OCI-LY7 (cell line): ENCODE results near the gene RASA4B. TPM values are rescaled to one million over a fixed set of nuclear protein-coding genes. Genes with fewer than 3 reads are reported as not detected.

Experiments
- BruUV-seq: library from RNA; stranded (reverse); fragments of 400-500 nt; replicated peaks from 2 replicates; lab custom pipeline; 2021; lab: Mats Ljungman, UMichigan
- CTCF ChIA-PET: fragments of 300-600 bp; sonication (Branson Sonifier 250); formaldehyde crosslinking; loops from one replicate; lab custom pipeline; 2022; ENCODE audit warnings: antibody characterized with exemption; ENCODE audit not compliant: unreplicated experiment; lab: Charles Lee
- POLR2A ChIA-PET: fragments of 300-600 bp; sonication (Branson Sonifier 250); formaldehyde crosslinking; loops from one replicate; lab custom pipeline; 2022; ENCODE audit warnings: antibody characterized with exemption; lab: Charles Lee
- DNase-seq: peaks from one replicate; pipeline ENCODE4 v3.0.0-alpha.2; 2015; ENCODE audit warnings: low spot score
- H2AFZ ChIP-seq: fragments of 200-600 bp; sonication (generic), shearing (Covaris generic); 2 replicates; pipeline ENCODE4 v1.6.1; 2014; ENCODE audit warnings: mild to moderate bottlenecking, antibody characterized with exemption, low read length, moderate library complexity
- H3K27ac ChIP-seq: fragments of 200-600 bp; sonication (generic); 2 replicates; pipeline ENCODE4 v1.5.1; 2014; ENCODE audit warnings: mixed run types, low read depth, mild to moderate bottlenecking, moderate library complexity, low read length, inconsistent platforms; ENCODE audit not compliant: poor library complexity, severe bottlenecking
- H3K36me3 ChIP-seq: fragments of 200-600 bp; sonication (generic); 2 replicates; pipeline ENCODE4 v1.6.1; 2014; ENCODE audit warnings: mild to moderate bottlenecking, antibody characterized with exemption, low read length, moderate library complexity, mixed read lengths; ENCODE audit not compliant: insufficient read depth
- H3K4me1 ChIP-seq: fragments of 200-600 bp; sonication (generic); 2 replicates; pipeline ENCODE4 v1.5.1; 2014; ENCODE audit warnings: mild to moderate bottlenecking, low read length; ENCODE audit not compliant: insufficient read depth, poor library complexity, severe bottlenecking
- H3K4me2 ChIP-seq: fragments of 200-600 bp; sonication (generic); 2 replicates; pipeline ENCODE4 v1.6.1; 2014; ENCODE audit warnings: mild to moderate bottlenecking, low read length
- H3K4me3 ChIP-seq: fragments of 200-600 bp; sonication (generic); 2 replicates; pipeline ENCODE4 v1.5.1; 2014; ENCODE audit warnings: mild to moderate bottlenecking, low read depth, low read length; ENCODE audit not compliant: poor library complexity, severe bottlenecking
- H3K79me2 ChIP-seq: fragments of 200-600 bp; sonication (generic); 2 replicates; pipeline ENCODE4 v1.6.1; 2016; ENCODE audit warnings: low read depth, mild to moderate bottlenecking, low read length, moderate library complexity, mixed read lengths; ENCODE audit not compliant: insufficient read depth
- H3K9me2 ChIP-seq: fragments of 200-600 bp; sonication (generic); 2 replicates; pipeline ENCODE4 v1.6.1; 2016; ENCODE audit warnings: mild to moderate bottlenecking, low read length, mixed read lengths; ENCODE audit not compliant: insufficient read depth
- H3K9me3 ChIP-seq: fragments of 200-600 bp; sonication (generic); 2 replicates; pipeline ENCODE4 v1.6.1; 2014; ENCODE audit warnings: mild to moderate bottlenecking, mixed run types, low read length, mixed read lengths
- H4K20me1 ChIP-seq: fragments of 200-600 bp; sonication (generic); 2 replicates; pipeline ENCODE4 v1.6.1; 2014; ENCODE audit warnings: mild to moderate bottlenecking, antibody characterized with exemption, low read length, moderate library complexity, mixed read lengths; ENCODE audit not compliant: insufficient read depth
- CTCF ChIP-seq: fragments of 200-600 bp; sonication (generic); conservative IDR thresholded peaks from 2 replicates; pipeline ENCODE4 v1.5.1; 2014; ENCODE audit warnings: mild to moderate bottlenecking, antibody characterized with exemption, low read length, moderate library complexity, mixed read lengths
- EZH2phosphoT487 ChIP-seq: fragments of 200-600 bp; sonication (generic); IDR thresholded peaks from 2 replicates; pipeline ENCODE4 v1.6.1; 2018; ENCODE audit warnings: low read depth, borderline replicate concordance, mild to moderate bottlenecking, mixed run types, antibody characterized with exemption, low read length, moderate library complexity, mixed read lengths
- intact Hi-C: fragments of 100-400 bp; cut with micrococcal nuclease; formaldehyde crosslinking; loops from one replicate; pipeline ENCODE4 v1.10.0; 2022; ENCODE audit not compliant: unreplicated experiment
- total RNA-seq, 2 experiments: library from RNA; depleted of rRNA in 1 of 2; stranded (reverse); fragments of >200 nt in 1 of 2; shearing (Covaris generic) in 1 of 2; gene quantifications; 2 replicates each; pipeline ENCODE4 v1.2.3, GENCODE V29; 2014 to 2022

RASA4B gene
- total RNA-seq, 2 experiments from 2014 or later = 7.2 to 12.8 TPM

DNA sequence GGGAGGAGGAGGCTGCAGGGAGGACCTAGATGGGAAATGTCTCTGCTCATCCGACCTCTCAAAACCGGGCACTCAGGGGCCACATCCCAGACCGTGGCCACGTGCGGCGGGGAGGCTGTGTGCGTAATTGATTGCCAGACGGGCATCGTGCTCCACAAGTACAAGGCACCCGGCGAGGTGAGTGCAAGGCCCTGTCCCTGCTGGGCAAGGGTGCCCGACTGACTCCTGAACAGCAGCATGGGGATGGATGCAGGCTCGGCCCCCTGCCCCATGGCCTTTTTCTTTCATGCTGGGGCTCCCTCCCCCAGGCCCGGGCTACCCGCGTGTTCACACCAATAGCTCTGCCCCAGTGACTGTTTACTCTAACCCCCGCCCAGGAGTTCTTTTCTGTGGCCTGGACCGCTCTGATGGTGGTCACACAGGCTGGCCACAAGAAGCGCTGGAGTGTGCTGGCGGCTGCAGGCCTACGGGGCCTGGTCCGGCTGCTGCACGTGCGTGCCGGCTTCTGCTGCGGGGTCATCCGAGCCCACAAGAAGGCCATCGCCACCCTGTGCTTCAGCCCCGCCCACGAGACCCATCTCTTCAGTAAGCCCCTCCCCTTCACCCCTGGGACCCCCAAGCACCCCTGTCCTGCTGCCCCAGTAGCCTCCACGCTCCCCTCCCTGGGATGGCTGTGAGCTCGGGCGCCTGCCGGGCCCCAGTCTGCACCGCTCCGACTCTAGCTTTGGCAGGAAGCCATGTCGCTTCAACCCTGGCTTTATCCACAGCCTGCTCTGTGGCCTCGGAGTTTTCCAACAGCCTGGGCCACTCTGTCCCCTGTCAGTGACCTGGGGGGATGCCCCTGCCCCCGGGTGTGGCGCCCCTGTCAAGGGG lies 48.9 kb downstream of the RASA4B start:
- Histone ChIP-seq H3K9me2 (no peaks in the 10 kb centered on the region), H3K9me3 (no peaks in the 10 kb centered on the region), H2AFZ (no peak overlapping the region), H4K20me1 (no peaks in the 10 kb centered on the region), H3K79me2 (peaks cover 12% of the 10 kb centered on the region; the same call in 1 of the 2 replicates), H3K4me2 (no peak overlapping the region), H3K27ac (no peak overlapping the region), H3K4me3 (no peak overlapping the region), H3K4me1 (peaks cover 16% of the 10 kb centered on the region), H3K36me3 (peaks cover 56% of the 10 kb centered on the region)
- BruUV-seq = no TSS peak
- intact Hi-C loops = loop anchor here (5.0 kb wide), 1 partner anchor 181 kb away; the partner anchor contains the start of gene SH2B2
- ChIA-PET POLR2A (no interaction called here), CTCF (no interaction called here)
- TF ChIP-seq CTCF = no peak
- TF ChIP-seq EZH2phosphoT487 = no peak
- DNase-seq = no peak

GRCh38 chr7:102467581-102468477 lies 49.7 kb downstream of the RASA4B start:
- Histone ChIP-seq H3K9me3 (no peaks in the 10 kb centered on the region), H3K27ac (no peak overlapping the region), H3K4me2 (no peak overlapping the region), H2AFZ (no peak overlapping the region), H4K20me1 (no peaks in the 10 kb centered on the region), H3K36me3 (peaks cover 47% of the 10 kb centered on the region), H3K9me2 (no peaks in the 10 kb centered on the region), H3K79me2 (peaks cover 17% of the 10 kb centered on the region; the same call in 1 of the 2 replicates), H3K4me1 (peaks cover 20% of the 10 kb centered on the region), H3K4me3 (no peak overlapping the region)
- ChIA-PET POLR2A (no interaction called here), CTCF (interaction anchor here (0.5 to 1.0 kb wide), 3 partner anchors 25 to 64 kb away, joined by 3 to 7 read pairs (median 3); no protein-coding TSS in a partner anchor)
- no peak for DNase-seq
- TF ChIP-seq CTCF (no peak), EZH2phosphoT487 (no peak)
- intact Hi-C loops = loop anchor here (5.0 kb wide), 1 partner anchor 181 kb away; the partner anchor contains the start of gene SH2B2
- no TSS peak for BruUV-seq
